Hepatocyte (in vitro differentiated cells): ENCODE data around the gene TENM4. TPM values are rescaled to one million over a fixed set of nuclear protein-coding genes. Genes with fewer than 3 reads are reported as not detected.
A peak's percentile ranks its signal among the peaks of the same experiment; 100 is the strongest.

ENCODE experiments used
- DNase-seq: peaks from one replicate; pipeline ENCODE4 v3.0.0-alpha.2; 2016; ENCODE audit warnings: low spot score
- H2AFZ ChIP-seq: fragments of 200-600 bp; sonication (generic); 2 replicates; pipeline ENCODE4 v1.6.0; 2016; ENCODE audit warnings: antibody characterized with exemption, mild to moderate bottlenecking
- H3K27ac ChIP-seq: fragments of 200-600 bp; sonication (generic); 2 replicates; pipeline ENCODE4 v1.5.1; 2016; ENCODE audit warnings: mild to moderate bottlenecking
- H3K27me3 ChIP-seq: fragments of 200-600 bp; sonication (generic); 2 replicates; pipeline ENCODE4 v1.6.1; 2016
- H3K36me3 ChIP-seq: fragments of 200-600 bp; sonication (generic); replicated peaks from 2 replicates; pipeline ENCODE4 v1.5.1; 2016; ENCODE audit warnings: low read depth; ENCODE audit not compliant: insufficient read depth
- H3K4me1 ChIP-seq: fragments of 200-600 bp; sonication (generic); 2 replicates; pipeline ENCODE4 v1.5.1; 2016; ENCODE audit warnings: mild to moderate bottlenecking, moderate library complexity; ENCODE audit not compliant: insufficient read depth
- H3K4me2 ChIP-seq: fragments of 200-600 bp; sonication (generic); 2 replicates; pipeline ENCODE4 v1.6.0; 2016
- H3K4me3 ChIP-seq: fragments of 200-600 bp; sonication (generic); 2 replicates; pipeline ENCODE4 v1.5.1; 2016; ENCODE audit warnings: mild to moderate bottlenecking
- H3K79me2 ChIP-seq: fragments of 200-600 bp; sonication (generic); 2 replicates; pipeline ENCODE4 v1.6.0; 2017; ENCODE audit warnings: mild to moderate bottlenecking
- H3K9me2 ChIP-seq: fragments of 200-600 bp; sonication (generic); replicated peaks from 2 replicates; pipeline ENCODE4 v1.6.0; 2017; ENCODE audit warnings: mild to moderate bottlenecking; ENCODE audit not compliant: insufficient read depth
- H3K9me3 ChIP-seq: fragments of 200-600 bp; sonication (generic); 2 replicates; pipeline ENCODE4 v1.5.1; 2016; ENCODE audit warnings: low read depth, mild to moderate bottlenecking
- H4K20me1 ChIP-seq: fragments of 200-600 bp; sonication (generic); 2 replicates; pipeline ENCODE4 v1.6.0; 2016; ENCODE audit warnings: mild to moderate bottlenecking; ENCODE audit not compliant: insufficient read depth, poor library complexity, severe bottlenecking
- CTCF ChIP-seq: fragments of 200-600 bp; sonication (generic); IDR thresholded peaks from 2 replicates; pipeline ENCODE4 v1.5.1; 2016; ENCODE audit warnings: antibody characterized with exemption, mild to moderate bottlenecking; ENCODE audit not compliant: poor library complexity
- EZH2 ChIP-seq: fragments of 200-600 bp; sonication (generic); IDR thresholded peaks from 2 replicates; pipeline ENCODE4 v1.6.1; 2016; ENCODE audit warnings: antibody characterized with exemption, mild to moderate bottlenecking, borderline replicate concordance
- EZH2phosphoT487 ChIP-seq: fragments of 200-600 bp; sonication (generic); IDR thresholded peaks from one replicate; pipeline ENCODE4 v1.6.1; 2018; ENCODE audit warnings: antibody characterized with exemption, mild to moderate bottlenecking, low read depth, moderate library complexity; ENCODE audit not compliant: unreplicated experiment, severe bottlenecking
- WGBS: methylation state at CpG from one replicate; pipeline ENCODE4 v1.1.6; 2016; ENCODE audit warnings: low lambda C conversion rate; ENCODE audit errors: missing lambda C conversion rate; 5-methylcytosine and 5-hydroxymethylcytosine counted together
- polyA plus RNA-seq: library from polyadenylated mRNA; unstranded; fragments of >200 nt; fragmentation: Nextera tagmentation; extraction: Ambion mirVana; gene quantifications from 2 replicates; pipeline ENCODE4 v1.2.1, GENCODE V29; 2016
- total RNA-seq: library from RNA; depleted of rRNA; stranded (reverse); fragments of >200 nt; gene quantifications from 2 replicates; pipeline ENCODE4 v1.2.3, GENCODE V29; 2014

Gene TENM4
- total and polyA plus RNA-seq, 2 experiments from 2014 or later, result 18.4 to 18.7 TPM

GRCh38 chr11:79249295-79249993, 191.4 kb downstream of the TENM4 start:
- H3K79me2 ChIP-seq, result no peaks in the 10 kb centered on the region
- no peak overlapping the region for H3K4me2 ChIP-seq
- H3K4me1 ChIP-seq, result peaks cover 8% of the 10 kb centered on the region
- H3K36me3 ChIP-seq, result no peaks in the 10 kb centered on the region
- WGBS, result 93% methylated on average over 5 of the region's 5 CpGs
- no peak overlapping the region for H3K4me3 ChIP-seq
- no peaks in the 10 kb centered on the region for H3K9me2 ChIP-seq
- DNase-seq, result no peak
- H4K20me1 ChIP-seq, result no peaks in the 10 kb centered on the region
- no peak for TF ChIP-seq EZH2
- TF ChIP-seq CTCF, result no peak
- TF ChIP-seq EZH2phosphoT487, result no peak
- H3K27ac ChIP-seq, result no peak overlapping the region
- no peaks in the 10 kb centered on the region for H3K9me3 ChIP-seq
- no peaks in the 10 kb centered on the region for H3K27me3 ChIP-seq
- H2AFZ ChIP-seq, result no peak overlapping the region

GRCh38 chr11:79244798-79245197, 196.0 kb downstream of the TENM4 start:
- WGBS, result 33% methylated on average over 2 of the region's 2 CpGs
- H3K27ac ChIP-seq, result peak overlapping the region; percentile 43
- DNase-seq, result no peak
- no peaks in the 10 kb centered on the region for H3K9me2 ChIP-seq
- H2AFZ ChIP-seq, result no peak overlapping the region
- no peak for TF ChIP-seq CTCF
- TF ChIP-seq EZH2, result no peak
- TF ChIP-seq EZH2phosphoT487, result no peak
- H3K9me3 ChIP-seq, result no peaks in the 10 kb centered on the region
- no peak overlapping the region for H3K4me3 ChIP-seq
- H4K20me1 ChIP-seq, result no peaks in the 10 kb centered on the region
- H3K79me2 ChIP-seq, result no peaks in the 10 kb centered on the region
- no peak overlapping the region for H3K4me2 ChIP-seq
- H3K4me1 ChIP-seq, result peaks cover 8% of the 10 kb centered on the region
- H3K36me3 ChIP-seq, result no peaks in the 10 kb centered on the region
- no peaks in the 10 kb centered on the region for H3K27me3 ChIP-seq

- Histone ChIP-seq H2AFZ (no peak overlapping the region), H3K27me3 (no peaks in the 10 kb centered on the region), H4K20me1 (no peaks in the 10 kb centered on the region), H3K9me3 (no peaks in the 10 kb centered on the region), H3K27ac (peak overlapping the region; percentile 63), H3K4me1 (peaks cover 8% of the 10 kb centered on the region), H3K79me2 (no peaks in the 10 kb centered on the region), H3K4me3 (no peak overlapping the region), H3K9me2 (no peaks in the 10 kb centered on the region), H3K4me2 (no peak overlapping the region), H3K36me3 (no peaks in the 10 kb centered on the region)
- 54% methylated on average over 6 of the region's 6 CpGs for WGBS
- peak; percentile 64 for DNase-seq
- TF ChIP-seq EZH2phosphoT487 (no peak), EZH2 (no peak), CTCF (no peak)
These were observed 196.5 kb downstream of the TENM4 start for GRCh38 chr11:79244241-79244772.
